ENCODE results near the gene RHOB.

GRCh38 chr2:20494241-20494640, 47.4 kb downstream of the RHOB start:
- TF ChIP-seq EZH2phosphoT487 (IDR thresholded peaks at IDR 0.05; ENCODE audit: borderline replicate concordance, low read length) = no peak
- no peak for TF ChIP-seq CTCF (IDR thresholded peaks at IDR 0.05; ENCODE audit: low read depth, low read length, poor library complexity, severe bottlenecking)
